IMR-90 (cell line): ENCODE data around the gene TMEM26. TPM values are rescaled to one million over a fixed set of nuclear protein-coding genes. Genes with fewer than 3 reads are reported as not detected.

Experiments
- ATAC-seq: fragments of 200-7000 bp; cut with Tn5 transposase; 2 replicates; pipeline ENCODE4 v1.9.1; 2020; ENCODE audit warnings: low read depth, mild to moderate bottlenecking, moderate library complexity
- BruUV-seq: library from RNA; stranded (reverse); fragments of 400-500 nt; replicated peaks from 2 replicates; lab custom pipeline; 2021; lab: Mats Ljungman, UMichigan
- CTCF ChIA-PET: fragments of 300-600 bp; formaldehyde crosslinking; extraction: SDS; loops from one replicate; lab custom pipeline; 2021; ENCODE audit warnings: antibody characterized with exemption; lab: Yijun Ruan, JAX
- POLR2A ChIA-PET: fragments of 300-600 bp; sonication (Branson Sonifier 250); formaldehyde crosslinking; loops from one replicate; lab custom pipeline; 2022; ENCODE audit warnings: antibody characterized with exemption; ENCODE audit not compliant: unreplicated experiment; lab: Charles Lee
- DNase-seq: peaks from one replicate; pipeline ENCODE4 v3.0.0; 2013
- H2AFZ ChIP-seq: replicated peaks from 2 replicates; pipeline ENCODE3; 2013; ENCODE audit warnings: low read length, mild to moderate bottlenecking; ENCODE audit not compliant: poor library complexity
- H2AK5ac ChIP-seq: 2 replicates; pipeline ENCODE4 v1.6.1; 2013; ENCODE audit warnings: low read depth, low read length, inconsistent platforms
- H2AK9ac ChIP-seq: replicated peaks from 2 replicates; pipeline ENCODE3; 2013; ENCODE audit warnings: mild to moderate bottlenecking, low read depth, low read length, moderate library complexity; ENCODE audit not compliant: poor library complexity
- H2BK120ac ChIP-seq: 2 replicates; pipeline ENCODE4 v1.6.1; 2013; ENCODE audit warnings: low read depth, low read length, inconsistent platforms
- H2BK15ac ChIP-seq: 3 replicates; pipeline ENCODE4 v1.6.1; 2013; ENCODE audit warnings: low read depth, low read length, inconsistent platforms
- H2BK20ac ChIP-seq: 2 replicates; pipeline ENCODE4 v1.6.1; 2013; ENCODE audit warnings: low read depth, mild to moderate bottlenecking, inconsistent platforms, low read length, moderate library complexity
- H2BK5ac ChIP-seq: 2 replicates; pipeline ENCODE4 v1.6.1; 2013; ENCODE audit warnings: mild to moderate bottlenecking, low read depth, low read length, inconsistent platforms; ENCODE audit not compliant: poor library complexity, severe bottlenecking
- H3K14ac ChIP-seq: replicated peaks from 2 replicates; pipeline ENCODE4 v1.6.1; 2013; ENCODE audit warnings: low read depth, low read length, inconsistent platforms
- H3K18ac ChIP-seq: 2 replicates; pipeline ENCODE4 v1.6.1; 2013; ENCODE audit warnings: low read depth, low read length, control low read depth
- H3K23ac ChIP-seq: 2 replicates; pipeline ENCODE4 v1.6.1; 2013; ENCODE audit warnings: low read depth, low read length, inconsistent platforms
- H3K27ac ChIP-seq: 2 replicates; pipeline ENCODE4 v1.5.1; 2013; ENCODE audit warnings: mild to moderate bottlenecking, control low read depth, low read length; ENCODE audit not compliant: insufficient read depth
- H3K27me3 ChIP-seq: 2 replicates; pipeline ENCODE4 v1.6.1; 2013; ENCODE audit warnings: low read length; ENCODE audit not compliant: control insufficient read depth, insufficient read depth
- H3K36me3 ChIP-seq: 2 replicates; pipeline ENCODE4 v1.6.1; 2013; ENCODE audit warnings: low read length, mixed read lengths; ENCODE audit not compliant: control insufficient read depth, insufficient read depth
- H3K4ac ChIP-seq: 2 replicates; pipeline ENCODE4 v1.6.1; 2013; ENCODE audit warnings: low read depth, low read length, inconsistent platforms
- H3K4me1 ChIP-seq: 2 replicates; pipeline ENCODE4 v1.6.1; 2013; ENCODE audit warnings: low read length, mixed read lengths; ENCODE audit not compliant: control insufficient read depth, insufficient read depth
- H3K4me2 ChIP-seq: 2 replicates; pipeline ENCODE4 v1.6.1; 2013; ENCODE audit warnings: low read depth, mild to moderate bottlenecking, control low read depth, low read length, moderate library complexity
- H3K4me3 ChIP-seq: 2 replicates; pipeline ENCODE4 v1.5.1; 2013; ENCODE audit warnings: low read depth, mild to moderate bottlenecking, control low read depth, low read length, moderate library complexity; ENCODE audit not compliant: insufficient read depth
- H3K56ac ChIP-seq: 2 replicates; pipeline ENCODE4 v1.6.1; 2013; ENCODE audit warnings: low read length, inconsistent platforms; ENCODE audit not compliant: insufficient read depth; ENCODE audit errors: extremely low read depth
- H3K79me1 ChIP-seq, 2 experiments: 2 replicates each; pipeline ENCODE4 v1.6.1; 2013; ENCODE audit warnings: low read length in 2 of 2, inconsistent platforms in 1 of 2, low read depth in 1 of 2
- H3K9ac ChIP-seq: 2 replicates; pipeline ENCODE4 v1.6.1; 2013; ENCODE audit warnings: low read depth, low read length, control low read depth
- H3K9me1 ChIP-seq: 2 replicates; pipeline ENCODE4 v1.6.1; 2013; ENCODE audit warnings: low read length, inconsistent platforms; ENCODE audit not compliant: insufficient read depth
- H3K9me3 ChIP-seq: 2 replicates; pipeline ENCODE4 v1.6.1; 2013; ENCODE audit warnings: low read length; ENCODE audit not compliant: control insufficient read depth, insufficient read depth
- H4K20me1 ChIP-seq: 2 replicates; pipeline ENCODE4 v1.6.1; 2013; ENCODE audit warnings: low read length, inconsistent platforms; ENCODE audit not compliant: insufficient read depth
- H4K5ac ChIP-seq: 2 replicates; pipeline ENCODE4 v1.6.1; 2013; ENCODE audit warnings: mild to moderate bottlenecking, low read depth, low read length, control low read depth
- H4K8ac ChIP-seq, 2 experiments: 2 replicates each; pipeline ENCODE4 v1.6.1; 2013; ENCODE audit warnings: low read depth in 2 of 2, low read length in 2 of 2, control low read depth in 1 of 2, inconsistent platforms in 1 of 2
- H4K91ac ChIP-seq: 2 replicates; pipeline ENCODE4 v1.6.1; 2013; ENCODE audit warnings: low read depth, low read length, inconsistent platforms; ENCODE audit not compliant: insufficient read depth
- MAFK ChIP-seq: IDR thresholded peaks from 2 replicates; pipeline ENCODE4 v1.6.1; 2012; ENCODE audit warnings: low read depth, low read length, improper control_type of control experiment
- RFX5 ChIP-seq: IDR thresholded peaks from 2 replicates; pipeline ENCODE4 v1.8.0; 2012; ENCODE audit warnings: low read depth, mild to moderate bottlenecking, low read length, moderate library complexity
- WGBS, 2 experiments: methylation state at CpG; one replicate each; pipeline versions ENCODE4 v1.1.5 to v1.1.7; 2013; ENCODE audit warnings: missing lambda C conversion rate in 2 of 2; ENCODE audit not compliant: insufficient read length in 1 of 2; ENCODE audit errors: extremely low coverage in 2 of 2; 5-methylcytosine and 5-hydroxymethylcytosine counted together
- dilution Hi-C: fragments of 300-500 bp; cut with HindIII; formaldehyde crosslinking; loops from one replicate; pipeline ENCODE4 v1.14.3; 2018; ENCODE audit warnings: low sequenced_read_pairs; ENCODE audit not compliant: unreplicated experiment
- in situ Hi-C: fragments of 300-500 bp; cut with MboI; formaldehyde crosslinking; loops from 3 replicates; pipeline ENCODE4 v1.14.3; 2019; ENCODE audit warnings: low sequenced_read_pairs, inconsistent platforms, mixed read lengths
- intact Hi-C: fragments of 100-400 bp; cut with micrococcal nuclease; formaldehyde crosslinking; loops from 2 replicates; pipeline ENCODE4 v1.10.0; 2022
- polyA plus RNA-seq, 3 experiments: library from polyadenylated mRNA; depleted of rRNA; stranded (reverse); fragments of >200 nt; gene quantifications; 2 replicates each; pipeline ENCODE4 v1.2.3, GENCODE V29; 2012; ENCODE audit warnings: low replicate concordance in 1 of 3
- total RNA-seq: library from RNA; depleted of rRNA; stranded (reverse); fragments of >200 nt; gene quantifications from 2 replicates; pipeline ENCODE4 v1.2.3, GENCODE V29; 2012

TMEM26 gene
- total and polyA plus RNA-seq, 2 of the 4 experiments (the other 2 are of a cell fraction), result 0.22 to 0.36 TPM

- no peak overlapping the region for H4K8ac ChIP-seq
- no peak overlapping the region for H3K56ac ChIP-seq
- no peak overlapping the region for H3K4ac ChIP-seq
- TF ChIP-seq MAFK (no peak), RFX5 (no peak)
- DNase-seq, result no peak
- ATAC-seq, result no peak
- no peak overlapping the region for H3K9ac ChIP-seq
- H3K18ac ChIP-seq, result no peak overlapping the region
- intact Hi-C loops, result no loop called here
- ChIA-PET CTCF (interaction anchor here (1.0 kb wide), 1 partner anchor 14 kb away, joined by 3 read pairs; no protein-coding TSS in a partner anchor), POLR2A (no interaction called here)
- no peaks in the 10 kb centered on the region for H3K79me1 ChIP-seq
- H2BK20ac ChIP-seq, result no peak overlapping the region
- H2BK15ac ChIP-seq, result no peak overlapping the region
- no CpG with 5 or more reads among the region's 2 CpGs for WGBS, 2 experiments
- H3K4me2 ChIP-seq, result no peak overlapping the region
- H3K27ac ChIP-seq, result no peak overlapping the region
- in situ Hi-C loops, result no loop called here
- dilution Hi-C loops, result no loop called here
- H2AK5ac ChIP-seq, result no peak overlapping the region
- H3K9me3 ChIP-seq, result no peaks in the 10 kb centered on the region
- BruUV-seq, result no TSS peak
- H4K20me1 ChIP-seq, result no peaks in the 10 kb centered on the region
- H3K9me1 ChIP-seq, result no peaks in the 10 kb centered on the region
- no peaks in the 10 kb centered on the region; the same call in 1 of the 2 replicates for H3K36me3 ChIP-seq
- no peak overlapping the region for H4K91ac ChIP-seq
- no peak overlapping the region for H3K4me3 ChIP-seq
- no peak overlapping the region for H3K23ac ChIP-seq
- no peak overlapping the region for H2AK9ac ChIP-seq
- H3K14ac ChIP-seq, result no peak overlapping the region
- no peak overlapping the region for H2BK5ac ChIP-seq
- no peak overlapping the region for H2BK120ac ChIP-seq
- no peak overlapping the region for H4K5ac ChIP-seq
- no peak overlapping the region for H2AFZ ChIP-seq
- H3K27me3 ChIP-seq, result no peaks in the 10 kb centered on the region
- H3K4me1 ChIP-seq, result no peaks in the 10 kb centered on the region
Measured at GRCh38 chr10:61411706-61412105, 41.5 kb downstream of the TMEM26 start.
